ENCODE measurements around the gene TXNRD2.

TXNRD2 gene

GRCh38 chr22:19972251-19972650 lies 30.6 kb upstream of the TXNRD2 start:
- TF ChIP-seq REST (IDR thresholded peaks at IDR 0.05; ENCODE audit: insufficient read depth in 1 of 2, low read depth in 2 of 2, low read length in 2 of 2) (no peak), TAF1 (IDR thresholded peaks at IDR 0.05; ENCODE audit: borderline replicate concordance, insufficient read depth, low read length) (no peak), SIN3A (IDR thresholded peaks at IDR 0.05; ENCODE audit: borderline replicate concordance, insufficient read depth, low read length) (no peak), FOXP2 (optimal IDR thresholded peaks at IDR 0.05; ENCODE audit: borderline replicate concordance, extremely low read depth, extremely low read length, insufficient read depth) (no peak), POLR2AphosphoS5 (IDR thresholded peaks at IDR 0.05; ENCODE audit: low read depth, low read length) (no peak)

GRCh38 chr22:19971276-19972124 lies 29.9 kb upstream of the TXNRD2 start:
- TF ChIP-seq FOXP2 (optimal IDR thresholded peaks at IDR 0.05; ENCODE audit: borderline replicate concordance, extremely low read depth, extremely low read length, insufficient read depth), result no peak
- no peak for TF ChIP-seq REST (IDR thresholded peaks at IDR 0.05; ENCODE audit: insufficient read depth in 1 of 2, low read depth in 2 of 2, low read length in 2 of 2)
- TF ChIP-seq SIN3A (IDR thresholded peaks at IDR 0.05; ENCODE audit: borderline replicate concordance, insufficient read depth, low read length), result no peak
- no peak; the same call in 1 of the 2 replicates for TF ChIP-seq POLR2AphosphoS5 (IDR thresholded peaks at IDR 0.05; ENCODE audit: low read depth, low read length)
- no peak for TF ChIP-seq TAF1 (IDR thresholded peaks at IDR 0.05; ENCODE audit: borderline replicate concordance, insufficient read depth, low read length)

- TF ChIP-seq REST (IDR thresholded peaks at IDR 0.05; ENCODE audit: insufficient read depth in 1 of 2, low read depth in 2 of 2, low read length in 2 of 2) (no peak), FOXP2 (optimal IDR thresholded peaks at IDR 0.05; ENCODE audit: borderline replicate concordance, extremely low read depth, extremely low read length, insufficient read depth) (peak; percentile 66), TAF1 (IDR thresholded peaks at IDR 0.05; ENCODE audit: borderline replicate concordance, insufficient read depth, low read length) (no peak), SIN3A (IDR thresholded peaks at IDR 0.05; ENCODE audit: borderline replicate concordance, insufficient read depth, low read length) (no peak), POLR2AphosphoS5 (IDR thresholded peaks at IDR 0.05; ENCODE audit: low read depth, low read length) (no peak; the same call in 1 of the 2 replicates)
Measured at GRCh38 chr22:19970479-19971275, 29.1 kb upstream of the TXNRD2 start.

GRCh38 chr22:19970031-19970478 lies 28.4 kb upstream of the TXNRD2 start:
- TF ChIP-seq REST (IDR thresholded peaks at IDR 0.05; ENCODE audit: insufficient read depth in 1 of 2, low read depth in 2 of 2, low read length in 2 of 2), result no peak
- TF ChIP-seq FOXP2 (optimal IDR thresholded peaks at IDR 0.05; ENCODE audit: borderline replicate concordance, extremely low read depth, extremely low read length, insufficient read depth), result no peak
- no peak for TF ChIP-seq POLR2AphosphoS5 (IDR thresholded peaks at IDR 0.05; ENCODE audit: low read depth, low read length)
- no peak for TF ChIP-seq SIN3A (IDR thresholded peaks at IDR 0.05; ENCODE audit: borderline replicate concordance, insufficient read depth, low read length)
- TF ChIP-seq TAF1 (IDR thresholded peaks at IDR 0.05; ENCODE audit: borderline replicate concordance, insufficient read depth, low read length), result no peak
